DOHH2 (cell line): ENCODE measurements around the gene PALLD.

Experiments
- H3F3A ChIP-seq: fragments of 200-600 bp; sonication (generic), shearing (Covaris generic); 2 replicates; pipeline ENCODE4 v1.6.0; 2016; ENCODE audit warnings: antibody characterized with exemption, mild to moderate bottlenecking; ENCODE audit not compliant: control insufficient read depth, insufficient read depth
- H3K27ac ChIP-seq: fragments of 200-600 bp; sonication (generic); 2 replicates; pipeline ENCODE4 v1.5.1; 2014; ENCODE audit warnings: low read depth, mild to moderate bottlenecking, low read length, moderate library complexity
- H3K27me3 ChIP-seq: fragments of 200-600 bp; sonication (generic); 2 replicates; pipeline ENCODE4 v1.6.1; 2014; ENCODE audit warnings: mild to moderate bottlenecking, low read length, mixed read lengths; ENCODE audit not compliant: control insufficient read depth
- H3K36me3 ChIP-seq: fragments of 200-600 bp; sonication (generic); 2 replicates; pipeline ENCODE4 v1.6.1; 2014; ENCODE audit warnings: mild to moderate bottlenecking, low read length, moderate library complexity, mixed read lengths; ENCODE audit not compliant: control insufficient read depth
- H3K4me1 ChIP-seq: fragments of 200-600 bp; sonication (generic); 2 replicates; pipeline ENCODE4 v1.6.1; 2014; ENCODE audit warnings: mild to moderate bottlenecking, low read length, mixed read lengths; ENCODE audit not compliant: control insufficient read depth
- H3K4me2 ChIP-seq: fragments of 200-600 bp; sonication (generic); 2 replicates; pipeline ENCODE4 v1.6.0; 2014; ENCODE audit warnings: mild to moderate bottlenecking, low read length, moderate library complexity
- H3K4me3 ChIP-seq: fragments of 200-600 bp; sonication (generic); 2 replicates; pipeline ENCODE4 v1.5.1; 2014; ENCODE audit warnings: mild to moderate bottlenecking, low read length, mixed read lengths
- H3K79me2 ChIP-seq: fragments of 200-600 bp; sonication (generic); 2 replicates; pipeline ENCODE4 v1.6.1; 2014; ENCODE audit warnings: mild to moderate bottlenecking, low read length, mixed read lengths; ENCODE audit not compliant: control insufficient read depth
- H3K9me2 ChIP-seq: fragments of 200-600 bp; sonication (generic); replicated peaks from 2 replicates; pipeline ENCODE4 v1.6.1; 2014; ENCODE audit warnings: mild to moderate bottlenecking, low read length, mixed read lengths; ENCODE audit not compliant: control insufficient read depth
- H3K9me3 ChIP-seq: fragments of 200-600 bp; sonication (generic); 2 replicates; pipeline ENCODE4 v1.6.1; 2014; ENCODE audit warnings: antibody characterized with exemption, low read length, mixed read lengths; ENCODE audit not compliant: control insufficient read depth, insufficient read depth
- H4K20me1 ChIP-seq: fragments of 200-600 bp; sonication (generic); 2 replicates; pipeline ENCODE4 v1.6.0; 2014; ENCODE audit warnings: low read depth, mild to moderate bottlenecking, antibody characterized with exemption, low read length, moderate library complexity; ENCODE audit not compliant: control insufficient read depth, insufficient read depth
- EZH2phosphoT487 ChIP-seq: fragments of 200-600 bp; sonication (generic); IDR thresholded peaks from 2 replicates; pipeline ENCODE4 v1.6.1; 2017; ENCODE audit warnings: borderline replicate concordance, mild to moderate bottlenecking, antibody characterized with exemption, low read length, moderate library complexity, mixed read lengths
- TF ChIP-seq, protein P1 (sequence below): fragments of 200-600 bp; sonication (generic); IDR thresholded peaks from one replicate; pipeline ENCODE4 v1.5.1; 2014; ENCODE audit warnings: antibody characterized with exemption, mild to moderate bottlenecking, low read depth, low read length; ENCODE audit not compliant: poor library complexity, severe bottlenecking

Gene PALLD

DNA sequence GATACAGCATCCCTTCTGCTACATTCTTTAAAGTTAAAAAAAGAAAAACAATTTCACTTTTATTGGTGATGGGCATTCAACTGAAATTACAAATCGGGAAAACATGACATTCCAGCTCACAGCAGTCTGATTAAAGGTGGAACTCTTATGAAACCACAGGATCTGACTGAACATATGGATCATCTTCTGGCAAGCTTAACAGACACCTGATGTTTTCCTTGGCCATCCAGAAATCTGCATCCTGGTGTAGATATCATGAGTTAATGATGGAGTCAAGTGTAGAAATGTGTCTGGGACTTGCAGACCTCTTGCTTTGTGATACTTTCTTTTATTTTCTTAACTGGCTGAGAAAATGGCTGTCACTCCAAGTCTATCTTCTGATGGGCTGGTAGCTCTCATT is 345.3 kb downstream of the PALLD start:
- H3K36me3 ChIP-seq = no peaks in the 10 kb centered on the region
- no peak for TF ChIP-seq EZH2phosphoT487
- TF ChIP-seq, protein P1, sequence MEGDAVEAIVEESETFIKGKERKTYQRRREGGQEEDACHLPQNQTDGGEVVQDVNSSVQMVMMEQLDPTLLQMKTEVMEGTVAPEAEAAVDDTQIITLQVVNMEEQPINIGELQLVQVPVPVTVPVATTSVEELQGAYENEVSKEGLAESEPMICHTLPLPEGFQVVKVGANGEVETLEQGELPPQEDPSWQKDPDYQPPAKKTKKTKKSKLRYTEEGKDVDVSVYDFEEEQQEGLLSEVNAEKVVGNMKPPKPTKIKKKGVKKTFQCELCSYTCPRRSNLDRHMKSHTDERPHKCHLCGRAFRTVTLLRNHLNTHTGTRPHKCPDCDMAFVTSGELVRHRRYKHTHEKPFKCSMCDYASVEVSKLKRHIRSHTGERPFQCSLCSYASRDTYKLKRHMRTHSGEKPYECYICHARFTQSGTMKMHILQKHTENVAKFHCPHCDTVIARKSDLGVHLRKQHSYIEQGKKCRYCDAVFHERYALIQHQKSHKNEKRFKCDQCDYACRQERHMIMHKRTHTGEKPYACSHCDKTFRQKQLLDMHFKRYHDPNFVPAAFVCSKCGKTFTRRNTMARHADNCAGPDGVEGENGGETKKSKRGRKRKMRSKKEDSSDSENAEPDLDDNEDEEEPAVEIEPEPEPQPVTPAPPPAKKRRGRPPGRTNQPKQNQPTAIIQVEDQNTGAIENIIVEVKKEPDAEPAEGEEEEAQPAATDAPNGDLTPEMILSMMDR = no peak
- no peaks in the 10 kb centered on the region for H3F3A ChIP-seq
- H3K9me2 ChIP-seq = no peaks in the 10 kb centered on the region
- H3K79me2 ChIP-seq = no peaks in the 10 kb centered on the region
- H3K27ac ChIP-seq = no peak overlapping the region
- H3K4me3 ChIP-seq = no peak overlapping the region
- no peaks in the 10 kb centered on the region for H4K20me1 ChIP-seq
- H3K27me3 ChIP-seq = 0 out of 2 replicates have a peak, but pooled peaks cover 3% of the 10 kb centered on the region
- H3K4me2 ChIP-seq = no peak overlapping the region
- H3K9me3 ChIP-seq = no peaks in the 10 kb centered on the region
- no peaks in the 10 kb centered on the region for H3K4me1 ChIP-seq

GRCh38 chr4:168843635-168844034 is 346.8 kb downstream of the PALLD start:
- H3K4me1 ChIP-seq = no peaks in the 10 kb centered on the region
- H3K36me3 ChIP-seq = no peaks in the 10 kb centered on the region

GRCh38 chr4:168844353-168845049 is 347.6 kb downstream of the PALLD start:
- TF ChIP-seq, protein P1 = no peak
- TF ChIP-seq EZH2phosphoT487 = no peak
- no peaks in the 10 kb centered on the region for H3K4me1 ChIP-seq
- no peaks in the 10 kb centered on the region for H4K20me1 ChIP-seq
- H3K27ac ChIP-seq = no peak overlapping the region
- H3K4me2 ChIP-seq = no peak overlapping the region
- no peaks in the 10 kb centered on the region for H3K79me2 ChIP-seq
- no peak overlapping the region for H3K4me3 ChIP-seq
- 0 out of 2 replicates have a peak, but pooled peaks cover 3% of the 10 kb centered on the region for H3K27me3 ChIP-seq
- H3K9me3 ChIP-seq = no peaks in the 10 kb centered on the region
- H3K9me2 ChIP-seq = no peaks in the 10 kb centered on the region
- H3K36me3 ChIP-seq = no peaks in the 10 kb centered on the region
- H3F3A ChIP-seq = no peaks in the 10 kb centered on the region

More at GRCh38 chr4:168843635-168844034, 346.8 kb downstream of the PALLD start:
- no peak for TF ChIP-seq EZH2phosphoT487
- TF ChIP-seq, protein P1 = no peak
- no peaks in the 10 kb centered on the region for H3F3A ChIP-seq
- H3K9me2 ChIP-seq = no peaks in the 10 kb centered on the region
- 0 out of 2 replicates have a peak, but pooled peaks cover 3% of the 10 kb centered on the region for H3K27me3 ChIP-seq
- no peak overlapping the region for H3K4me3 ChIP-seq
- H3K4me2 ChIP-seq = no peak overlapping the region
- no peaks in the 10 kb centered on the region for H3K9me3 ChIP-seq
- no peak overlapping the region for H3K27ac ChIP-seq
- no peaks in the 10 kb centered on the region for H3K79me2 ChIP-seq
- no peaks in the 10 kb centered on the region for H4K20me1 ChIP-seq
